GM19455 (cell line): ENCODE data around the gene SLC35F6.
"Not testable (repeated sequence)": the region's sequence is repeated elsewhere in the genome, so short reads cannot be mapped to it uniquely, and the experiment has no call there.

ENCODE experiments used
- ATAC-seq: cut with Tn5 transposase; IDR thresholded peaks from one replicate; pipeline ENCODE4 v1.9.1; 2021; ENCODE audit not compliant: unreplicated experiment

The SLC35F6 gene

GRCh38 chr2:26754972-26755670 is 9.0 kb upstream of the SLC35F6 start:
- ATAC-seq: no peak

GRCh38 chr2:26756337-26756736 is 7.7 kb upstream of the SLC35F6 start:
- no peak for ATAC-seq

GRCh38 chr2:26757873-26758789 is 6.0 kb upstream of the SLC35F6 start:
- ATAC-seq: no peak

- ATAC-seq: no peak
These were observed 5.2 kb upstream of the SLC35F6 start for GRCh38 chr2:26758790-26759321.

GRCh38 chr2:26759845-26760244 is 4.2 kb upstream of the SLC35F6 start:
- ATAC-seq: no peak

- ATAC-seq: not testable (repeated sequence)
These were observed 3.1 kb upstream of the SLC35F6 start for GRCh38 chr2:26760991-26761390.

GRCh38 chr2:26763019-26763418 is 1.1 kb upstream of the SLC35F6 start:
- no peak for ATAC-seq

GRCh38 chr2:26764906-26765305 is 822 bp downstream of the SLC35F6 start:
- no peak for ATAC-seq

- ATAC-seq: no peak
These were observed 1.6 kb downstream of the SLC35F6 start for GRCh38 chr2:26765475-26766200.

GRCh38 chr2:26767129-26767528 is 3.0 kb downstream of the SLC35F6 start:
- ATAC-seq: no peak

GRCh38 chr2:26767894-26768487 is 3.9 kb downstream of the SLC35F6 start:
- no peak for ATAC-seq

- ATAC-seq: no peak
These were observed 4.6 kb downstream of the SLC35F6 start for GRCh38 chr2:26768759-26769088.

- no peak for ATAC-seq
These were observed 5.1 kb downstream of the SLC35F6 start for GRCh38 chr2:26769089-26769761.

GRCh38 chr2:26770986-26771586 is 7.0 kb downstream of the SLC35F6 start:
- no peak for ATAC-seq

GRCh38 chr2:26772064-26773001 is 8.2 kb downstream of the SLC35F6 start:
- no peak for ATAC-seq

GRCh38 chr2:26776195-26776800 is 12.2 kb downstream of the SLC35F6 start:
- no peak for ATAC-seq

GRCh38 chr2:26778098-26778497 is 14.0 kb downstream of the SLC35F6 start:
- no peak for ATAC-seq

GRCh38 chr2:26778507-26778906 is 14.4 kb downstream of the SLC35F6 start:
- ATAC-seq: no peak
